ENCODE results near the gene ZNF500.

- TF ChIP-seq BHLHE40 (IDR thresholded peaks at IDR 0.05; ENCODE audit: low read depth, low read length) (no peak), CTCF (conservative IDR thresholded peaks at IDR 0.05; ENCODE audit: low read depth, low read length) (no peak), RAD21 (IDR thresholded peaks at IDR 0.05; ENCODE audit: low read length) (no peak), POLR2A (IDR thresholded peaks at IDR 0.05; ENCODE audit: low read depth, low read length) (no peak), SMC3 (IDR thresholded peaks at IDR 0.05; ENCODE audit: low read depth, low read length) (no peak), RFX5 (IDR thresholded peaks at IDR 0.05; ENCODE audit: low read depth, low read length) (no peak), MXI1 (IDR thresholded peaks at IDR 0.05; ENCODE audit: borderline replicate concordance, low read depth, low read length) (no peak), MAZ (IDR thresholded peaks at IDR 0.05; ENCODE audit: borderline replicate concordance, low read depth, low read length) (no peak), CEBPB (IDR thresholded peaks at IDR 0.05; ENCODE audit: low read depth, low read length) (no peak), FOS (IDR thresholded peaks at IDR 0.05; ENCODE audit: low read depth, low read length) (no peak), NFE2L2 (IDR thresholded peaks at IDR 0.05; ENCODE audit: low read depth, low read length) (no peak), CHD1 (IDR thresholded peaks at IDR 0.05; ENCODE audit: low read depth, low read length) (no peak), RCOR1 (IDR thresholded peaks at IDR 0.05; ENCODE audit: insufficient replicate concordance, low read length) (no peak)
These were observed 47.1 kb upstream of the ZNF500 start for GRCh38 chr16:4814046-4814445.
